GM21381 (cell line): ENCODE measurements around the gene GDAP2.
A peak's percentile ranks its signal among the peaks of the same experiment; 100 is the strongest.
"Not testable (repeated sequence)": the region's sequence is repeated elsewhere in the genome, so short reads cannot be mapped to it uniquely, and the experiment has no call there.

Experiments
- ATAC-seq: cut with Tn5 transposase; IDR thresholded peaks from one replicate; pipeline ENCODE4 v1.9.1; 2021; ENCODE audit warnings: mild to moderate bottlenecking, moderate library complexity; ENCODE audit not compliant: unreplicated experiment

GDAP2 gene, protein sequence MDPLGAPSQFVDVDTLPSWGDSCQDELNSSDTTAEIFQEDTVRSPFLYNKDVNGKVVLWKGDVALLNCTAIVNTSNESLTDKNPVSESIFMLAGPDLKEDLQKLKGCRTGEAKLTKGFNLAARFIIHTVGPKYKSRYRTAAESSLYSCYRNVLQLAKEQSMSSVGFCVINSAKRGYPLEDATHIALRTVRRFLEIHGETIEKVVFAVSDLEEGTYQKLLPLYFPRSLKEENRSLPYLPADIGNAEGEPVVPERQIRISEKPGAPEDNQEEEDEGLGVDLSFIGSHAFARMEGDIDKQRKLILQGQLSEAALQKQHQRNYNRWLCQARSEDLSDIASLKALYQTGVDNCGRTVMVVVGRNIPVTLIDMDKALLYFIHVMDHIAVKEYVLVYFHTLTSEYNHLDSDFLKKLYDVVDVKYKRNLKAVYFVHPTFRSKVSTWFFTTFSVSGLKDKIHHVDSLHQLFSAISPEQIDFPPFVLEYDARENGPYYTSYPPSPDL

DNA sequence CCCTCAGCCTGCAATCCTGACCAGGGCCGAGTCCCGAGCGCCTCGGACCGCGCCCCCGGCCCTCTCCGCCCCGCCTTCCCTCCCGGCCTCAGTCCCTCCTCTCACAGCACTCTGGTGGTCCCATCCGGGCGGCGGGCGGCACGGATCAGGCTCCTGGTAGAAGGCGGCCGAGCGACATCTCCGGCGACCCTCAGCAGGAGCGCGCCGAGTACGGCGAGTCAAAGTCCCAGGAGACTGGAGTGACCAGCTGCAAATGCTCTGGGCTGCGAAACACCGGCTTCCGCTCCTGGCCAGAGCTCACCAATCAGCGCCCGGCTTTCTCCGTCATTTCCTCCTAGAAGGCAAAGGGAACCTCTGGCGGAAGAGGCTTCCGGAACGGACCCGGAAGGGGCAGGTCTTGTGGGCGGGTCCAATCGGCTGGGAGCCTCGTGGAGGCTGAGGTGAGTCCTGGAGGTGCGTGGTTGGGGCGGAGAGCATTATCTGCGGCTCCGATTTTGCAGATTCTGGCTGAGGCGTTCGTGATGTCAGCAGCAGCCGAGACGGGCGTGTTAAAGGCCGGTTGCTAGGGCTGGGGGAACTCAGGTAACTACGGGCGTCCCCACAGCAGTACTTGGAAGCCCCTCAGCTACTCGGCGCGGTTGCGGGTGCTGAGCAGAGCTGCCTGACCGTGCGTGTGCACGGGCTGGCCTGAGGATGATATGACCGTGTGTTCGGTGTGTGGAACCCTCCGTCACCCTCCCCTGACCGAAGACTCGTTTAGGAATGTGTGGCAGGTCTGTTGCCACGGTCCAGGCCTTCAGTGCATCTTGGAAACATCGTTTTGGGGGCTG, at the start of gene GDAP2, which contains the start of gene WDR3:
GDAP2 (minus strand) TSS at position 279 of the 830 bp plus-strand sequence. CDS start 9,264 bp downstream, outside the sequence.
WDR3 (plus strand) TSS at position 397 of the 830 bp plus-strand sequence. CDS start 3,581 bp downstream, outside the sequence.
- peak; percentile 96 for ATAC-seq

DNA sequence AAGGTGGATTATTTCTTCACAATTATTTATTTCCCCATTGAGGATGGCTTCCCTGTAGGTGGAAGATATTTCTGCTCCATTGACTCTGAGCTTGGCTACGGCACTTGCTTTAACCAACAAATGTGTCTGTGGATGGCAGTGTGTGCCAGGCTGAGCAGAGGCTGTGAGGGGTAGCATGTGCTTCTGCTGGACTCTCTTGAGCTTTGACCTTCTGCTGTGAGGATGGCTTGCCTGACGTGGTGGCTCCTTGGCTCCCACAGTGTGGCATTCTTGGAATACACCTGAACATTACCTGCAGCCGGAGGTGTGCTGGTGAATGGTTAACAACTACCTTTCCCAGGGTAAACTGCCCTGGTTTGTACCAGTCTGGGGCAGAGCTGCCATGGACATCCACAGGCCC, 47.0 kb upstream of the GDAP2 start:
- ATAC-seq = no peak

DNA sequence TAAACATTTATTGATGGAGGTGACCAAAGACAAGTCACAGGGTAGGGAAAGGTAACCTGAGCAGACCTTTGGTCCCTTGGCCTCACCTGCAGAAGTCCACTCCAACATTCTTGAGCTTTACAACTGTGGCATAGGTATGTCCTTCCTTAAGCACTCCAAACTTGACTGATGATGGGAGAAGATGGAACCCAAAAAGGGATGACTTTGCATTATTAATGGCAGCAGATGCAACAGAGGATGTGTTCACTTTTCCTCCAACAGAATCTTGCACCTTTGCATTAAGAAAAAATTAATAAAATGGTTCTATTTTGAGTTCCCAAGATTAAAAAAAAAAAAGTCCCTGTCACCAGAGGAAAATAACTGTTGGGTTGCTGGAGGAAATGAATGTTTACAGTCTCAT, 42.4 kb upstream of the GDAP2 start:
- no peak for ATAC-seq

DNA sequence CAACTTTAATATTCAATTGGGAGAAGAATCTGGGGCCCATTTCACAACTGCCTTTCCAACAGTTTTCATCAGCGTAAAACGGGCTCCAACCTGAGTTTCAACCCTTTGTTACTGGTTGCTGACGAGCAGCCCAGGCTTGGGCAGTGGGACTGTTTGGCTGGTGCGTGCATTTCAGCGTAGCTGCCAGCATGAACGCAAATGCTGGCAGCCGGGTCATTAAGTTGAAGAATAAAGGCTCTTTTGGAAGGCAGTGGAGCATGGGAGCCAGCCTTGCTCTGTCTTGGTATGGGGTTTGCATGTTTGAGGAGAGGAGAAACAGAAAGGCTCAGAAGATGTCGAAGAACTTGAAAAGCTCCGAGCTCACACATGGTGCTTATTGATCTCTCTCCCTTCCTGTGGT, 40.8 kb upstream of the GDAP2 start:
- no peak for ATAC-seq

DNA sequence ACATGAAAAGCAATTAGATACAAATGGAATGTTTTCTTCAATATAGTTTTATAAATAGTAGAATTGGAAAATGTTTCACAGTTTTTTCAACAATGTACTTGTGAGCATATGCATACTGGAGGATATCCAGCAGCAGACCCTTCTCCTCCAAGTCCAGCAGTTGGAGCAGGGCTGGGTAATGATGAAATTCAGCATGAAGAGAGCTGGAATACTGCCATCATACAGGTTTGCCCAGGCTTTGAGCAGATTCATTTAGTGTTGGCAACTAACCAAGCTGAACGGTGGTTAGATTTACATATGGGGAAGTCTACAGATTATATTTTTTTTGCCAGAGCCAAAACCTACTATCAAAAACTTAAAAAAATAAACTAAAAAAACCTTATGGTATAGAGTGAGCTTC, 38.5 kb upstream of the GDAP2 start:
- ATAC-seq = no peak

DNA sequence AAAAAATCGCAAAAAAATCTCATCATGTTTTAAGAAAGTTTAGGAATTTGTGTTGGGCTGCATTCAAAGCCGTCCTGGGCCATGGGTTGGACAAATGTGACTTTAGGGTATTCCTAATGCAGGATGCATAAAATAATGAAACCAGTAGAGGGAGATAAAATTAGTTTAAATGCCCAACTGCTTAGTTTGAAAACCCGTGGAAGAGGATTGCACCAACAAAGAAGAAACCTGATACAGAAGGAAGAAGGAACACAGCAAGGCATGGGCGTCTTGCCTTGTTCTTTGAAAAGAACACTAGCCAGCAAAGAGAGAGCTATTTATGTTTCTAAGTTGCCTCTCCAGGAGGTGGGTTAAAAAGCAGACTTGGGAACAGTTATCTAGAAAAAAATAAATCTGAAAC, 38.1 kb upstream of the GDAP2 start:
- no peak for ATAC-seq

DNA sequence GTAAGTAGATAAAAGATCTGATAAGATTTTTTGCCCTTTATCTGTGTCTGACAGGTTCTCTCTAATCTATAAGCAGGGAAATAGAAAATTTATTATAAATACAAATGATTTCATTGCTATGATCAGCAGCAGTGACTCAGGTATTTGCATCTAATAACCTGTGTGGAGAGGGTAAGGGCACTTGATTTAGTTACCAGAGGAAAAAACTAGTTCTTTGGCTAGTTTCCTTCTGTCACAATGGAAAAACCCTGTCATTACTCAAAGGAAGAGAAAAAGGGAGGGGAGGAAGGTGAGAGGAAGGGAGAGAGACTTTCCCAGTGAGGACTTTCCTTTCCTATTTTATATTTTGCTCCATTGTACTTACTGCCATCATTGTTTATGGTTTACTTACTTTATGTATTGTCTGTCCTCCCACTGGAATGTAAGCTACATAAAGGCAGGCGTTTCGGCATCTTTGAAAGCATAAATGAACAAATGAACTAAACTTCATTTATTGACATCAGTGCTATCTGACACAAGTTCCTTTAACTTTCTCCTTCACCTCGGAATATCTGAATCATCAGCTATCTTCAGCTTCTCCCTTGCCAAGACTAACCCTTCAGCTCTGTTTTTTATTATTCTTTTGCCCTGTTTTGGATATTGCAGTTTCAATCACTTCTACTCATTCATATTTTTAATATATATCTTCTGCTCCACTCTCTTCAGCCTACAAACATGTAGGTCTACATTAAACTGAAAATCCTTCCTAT, 35.0 kb upstream of the GDAP2 start:
- ATAC-seq = no peak

DNA sequence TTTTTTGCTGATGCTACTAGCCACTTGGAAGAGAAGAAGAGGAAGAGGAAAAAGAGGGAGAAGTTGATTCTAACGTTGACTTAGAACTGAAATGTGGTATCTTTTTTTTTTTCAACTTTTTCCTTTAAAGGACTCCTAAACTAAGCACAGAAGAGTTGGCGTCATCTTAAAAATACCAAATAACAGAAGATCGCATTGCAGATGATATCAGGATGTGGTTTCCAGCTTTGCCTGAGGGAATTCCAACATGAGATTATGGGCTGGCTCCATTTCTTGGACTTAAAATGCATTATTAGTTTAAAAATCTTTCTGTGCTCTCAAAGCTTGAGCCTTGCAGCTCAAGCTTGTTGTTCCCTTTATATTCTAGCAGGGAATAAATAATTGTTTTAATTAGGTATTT, 29.9 kb upstream of the GDAP2 start:
- no peak for ATAC-seq

DNA sequence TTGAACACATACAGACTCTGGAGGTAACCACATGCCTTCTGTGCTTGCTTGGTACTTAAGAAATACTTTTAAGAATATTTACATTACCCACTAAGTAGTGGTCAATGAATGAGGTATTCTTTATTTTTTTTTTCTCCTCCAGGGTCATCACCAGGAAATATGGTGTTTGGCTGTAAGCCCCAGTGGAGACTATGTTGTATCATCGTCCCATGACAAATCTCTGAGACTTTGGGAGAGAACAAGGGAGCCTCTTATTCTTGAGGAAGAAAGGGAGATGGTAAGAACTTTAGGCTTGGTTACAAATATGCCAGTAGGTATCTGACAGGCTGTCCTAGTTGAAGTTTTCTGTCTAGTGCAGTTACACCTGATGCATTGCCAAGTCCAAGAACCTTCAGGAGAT, 23.0 kb upstream of the GDAP2 start:
- no peak for ATAC-seq

DNA sequence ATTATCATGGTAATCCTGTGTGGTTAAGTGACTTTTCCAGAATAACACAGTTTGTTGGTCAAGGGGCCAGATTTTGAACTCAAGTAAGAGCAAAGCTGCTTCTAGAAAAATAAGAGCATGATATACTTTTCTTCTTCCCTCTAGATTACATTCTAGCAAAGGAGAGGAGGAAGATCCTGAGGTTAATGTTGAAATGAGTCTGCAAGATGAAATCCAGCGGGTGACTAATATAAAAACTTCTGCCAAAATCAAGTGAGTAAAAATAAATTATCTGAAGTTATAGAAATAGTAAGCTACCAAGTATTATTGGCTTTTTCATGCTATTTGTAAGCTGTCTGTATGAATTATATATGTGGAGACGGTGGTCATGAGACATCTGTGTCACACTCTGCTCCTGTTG, 12.9 kb upstream of the GDAP2 start:
- ATAC-seq = no peak

DNA sequence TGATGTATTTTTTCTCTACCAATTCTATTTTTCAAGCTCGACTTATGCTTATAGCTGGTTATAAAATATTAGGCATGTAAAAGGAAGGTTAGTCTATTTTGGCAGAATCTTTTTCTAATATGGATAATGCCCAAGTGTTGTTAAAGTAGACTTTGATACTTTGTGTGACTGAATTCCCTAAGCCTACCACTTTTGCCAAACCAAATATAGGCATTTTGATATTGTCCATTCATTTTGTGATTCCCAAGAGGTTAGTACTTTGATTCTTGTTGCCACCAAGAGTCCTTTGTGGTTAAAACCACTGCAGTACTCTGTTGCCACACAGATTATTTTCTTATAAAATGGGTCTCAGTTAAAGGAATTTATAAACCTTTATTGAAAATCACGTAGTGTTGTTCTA, 4.3 kb upstream of the GDAP2 start:
- no peak for ATAC-seq

DNA sequence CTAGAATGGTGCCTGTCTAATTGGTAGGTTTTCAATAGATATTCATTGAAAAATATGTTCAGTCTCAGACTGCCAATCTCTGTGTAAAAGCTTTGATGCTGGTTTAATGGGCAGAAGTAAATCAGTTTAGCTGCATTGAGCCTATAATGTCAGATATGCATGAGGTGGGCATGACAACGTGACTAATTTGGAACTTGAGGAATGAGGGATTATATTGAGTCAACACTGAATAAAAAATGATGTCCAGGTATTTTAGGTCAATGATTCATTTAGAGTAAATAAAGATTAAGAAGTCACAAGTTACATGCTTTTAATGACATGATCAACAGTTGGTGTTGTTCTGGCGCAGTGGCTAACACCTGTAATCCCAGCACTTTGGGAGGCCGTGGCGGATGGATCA, 3.2 kb upstream of the GDAP2 start:
- ATAC-seq = no peak

DNA sequence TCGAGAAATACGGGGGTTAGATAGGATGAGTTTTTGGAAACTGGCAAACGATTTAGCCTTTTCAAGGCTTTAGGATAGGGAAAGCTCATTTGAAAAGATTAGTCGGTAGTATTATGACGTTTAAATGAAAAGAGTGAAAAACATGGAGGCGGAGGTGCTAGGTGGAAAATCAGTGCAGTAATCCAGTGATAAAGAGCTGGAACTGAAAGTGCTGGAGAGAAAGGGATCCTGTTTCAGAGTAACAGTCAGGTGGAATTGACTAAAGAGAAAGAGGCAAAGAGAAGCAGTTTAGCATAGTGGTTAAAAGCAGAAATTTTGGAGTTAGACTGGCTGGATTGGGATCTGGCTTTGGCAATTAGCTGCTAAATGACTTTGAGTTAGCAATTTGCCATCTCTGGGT, 1.1 kb upstream of the GDAP2 start:
- no peak for ATAC-seq

DNA sequence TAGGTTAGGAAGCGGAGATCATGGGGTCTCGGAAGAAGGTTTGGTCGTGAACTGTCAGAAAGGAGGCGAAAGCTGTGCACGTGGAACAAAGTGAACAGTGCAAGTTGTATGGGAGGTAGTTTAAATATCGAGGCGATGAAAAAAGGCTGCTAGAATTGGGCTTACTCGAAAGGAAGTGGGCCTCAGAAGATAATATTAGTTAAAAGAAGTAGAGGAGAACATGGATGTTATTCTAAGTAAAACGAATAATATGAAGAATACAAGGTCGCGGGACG, 689 bp upstream of the GDAP2 start:
- ATAC-seq = no peak

DNA sequence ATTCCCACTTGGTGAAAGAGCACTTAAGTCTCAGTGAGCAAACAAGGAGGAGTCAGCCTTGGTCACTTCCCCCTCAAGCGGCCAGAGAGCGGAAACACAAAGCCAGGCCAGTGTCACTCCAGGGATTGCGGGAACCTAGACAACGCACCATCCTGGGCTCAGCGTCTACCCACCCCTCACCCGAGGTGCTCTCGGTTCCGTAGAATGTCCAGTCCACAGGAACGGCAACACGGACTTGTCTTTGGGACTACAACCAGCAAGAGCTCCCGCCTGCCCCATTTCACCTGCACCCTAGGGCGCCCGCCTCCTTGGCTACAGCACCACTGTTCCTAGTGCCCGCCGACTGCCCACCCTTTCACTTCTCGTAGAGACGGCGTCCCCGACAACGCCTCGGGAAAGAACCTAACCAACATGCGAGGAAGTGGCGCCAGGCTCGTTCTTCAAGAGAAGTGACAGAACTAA, 509 bp downstream of the GDAP2 start:
- peak; percentile 33 for ATAC-seq

DNA sequence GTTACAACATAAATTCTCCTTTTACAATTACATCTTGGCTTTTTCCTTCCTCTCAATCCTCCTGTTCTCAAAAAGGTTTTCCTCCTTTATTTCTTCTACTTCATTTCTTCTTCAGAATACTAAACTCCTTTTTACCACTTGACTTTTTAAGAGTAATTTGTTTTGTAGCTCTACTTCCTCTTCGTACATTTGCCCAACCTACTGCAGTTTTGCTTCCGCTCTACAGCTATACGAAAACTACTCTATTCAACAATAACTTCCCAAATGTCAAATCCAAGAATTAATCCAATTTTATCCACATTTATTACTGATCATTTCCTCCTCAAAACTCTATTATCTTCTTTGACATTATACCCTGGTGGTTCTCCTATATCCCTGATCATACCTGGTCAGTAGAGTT, 3.4 kb downstream of the GDAP2 start:
- no peak for ATAC-seq

DNA sequence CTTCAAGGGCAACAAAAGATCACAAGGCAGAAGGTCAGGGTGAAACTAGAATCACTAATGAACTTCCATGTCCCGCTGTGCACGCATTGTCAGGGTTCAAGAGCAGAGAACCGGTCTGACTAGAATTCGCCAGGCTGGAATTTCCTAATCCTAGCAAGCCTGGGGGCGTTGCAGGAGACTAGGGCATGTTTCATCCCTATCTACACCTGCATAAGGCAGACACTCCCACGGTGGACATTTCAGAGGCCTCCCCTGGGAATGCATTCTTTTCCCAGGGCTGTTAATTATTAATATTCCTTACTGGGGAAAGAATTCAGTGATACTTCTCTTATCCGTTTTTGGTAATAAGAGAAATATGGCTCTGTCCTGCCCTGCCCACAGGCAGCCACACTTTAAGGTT, 6.7 kb downstream of the GDAP2 start:
- not testable (repeated sequence) for ATAC-seq

DNA sequence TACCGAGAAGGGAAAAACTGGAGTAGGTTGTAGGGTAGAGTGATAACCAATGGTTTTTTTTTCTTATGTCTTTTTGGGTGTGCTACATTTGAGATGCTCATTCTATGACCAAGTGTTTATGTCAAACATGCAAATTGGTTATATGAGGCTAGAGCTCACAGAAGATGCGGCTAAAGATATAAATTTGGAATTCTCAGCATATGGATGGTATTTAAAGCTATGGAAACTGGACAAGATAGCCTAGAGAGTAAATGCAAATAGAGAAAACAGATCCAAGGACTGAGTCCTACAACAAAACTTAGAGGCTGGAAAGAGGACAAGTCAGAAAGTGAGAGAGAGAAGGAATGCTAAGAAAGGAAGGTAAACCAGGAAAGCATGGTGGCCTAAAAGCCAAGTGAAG, 7.4 kb downstream of the GDAP2 start:
- no peak for ATAC-seq

DNA sequence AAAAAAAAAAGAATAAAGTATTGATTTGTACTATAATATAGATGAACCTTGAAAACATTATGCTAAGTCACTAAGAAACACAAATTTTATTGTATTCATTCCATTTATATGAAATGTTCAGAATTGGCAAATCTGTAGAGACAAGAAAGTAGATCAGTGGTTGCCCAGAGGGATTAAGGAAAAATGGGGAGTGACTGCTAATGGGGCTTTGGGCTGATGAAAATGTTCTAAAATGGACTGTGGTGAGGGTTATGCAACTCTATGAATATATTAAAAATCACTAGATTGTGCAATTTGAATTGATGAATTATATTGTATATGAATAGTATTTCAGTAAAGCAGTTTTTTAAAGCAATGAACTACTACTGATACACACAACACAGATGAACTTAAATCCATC, 10.0 kb downstream of the GDAP2 start:
- ATAC-seq = no peak

DNA sequence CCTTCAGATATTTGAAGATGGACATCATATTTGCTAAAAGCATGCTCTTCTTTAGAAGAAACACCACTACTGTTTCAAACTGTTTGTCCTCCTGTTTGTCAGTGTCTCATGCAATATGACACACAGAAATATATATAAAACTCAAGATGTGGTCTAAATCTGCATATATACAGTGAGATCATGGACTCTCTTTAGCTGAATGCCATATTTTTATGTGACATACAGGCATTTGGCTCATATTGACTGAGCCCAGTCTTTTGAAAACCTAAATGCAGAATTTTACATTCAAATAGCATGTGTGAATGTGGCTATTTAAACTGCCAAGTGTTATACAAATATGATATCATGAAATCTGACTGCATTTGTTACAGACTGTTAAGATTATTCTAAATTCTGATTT, 18.4 kb downstream of the GDAP2 start:
- no peak for ATAC-seq

DNA sequence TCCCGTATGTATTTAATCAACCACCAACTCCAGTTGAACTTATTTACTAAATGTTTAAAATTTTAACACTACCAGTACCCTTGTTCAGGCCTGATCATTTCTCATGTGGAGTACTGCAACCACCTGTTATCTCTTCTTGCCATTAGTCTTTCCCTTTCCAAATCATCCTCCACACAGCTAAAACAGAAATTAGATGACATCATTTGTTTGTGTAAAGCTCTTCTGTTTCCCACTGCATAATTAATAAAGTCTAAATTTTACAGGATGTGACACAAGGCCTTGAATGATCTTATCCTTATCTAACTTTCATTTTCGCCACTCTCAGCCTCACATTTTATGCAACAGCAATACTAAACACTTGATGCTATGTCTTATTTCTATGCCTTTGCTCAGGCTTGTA, 24.4 kb downstream of the GDAP2 start:
- no peak for ATAC-seq
